ENCODE data around the gene EEIG1.
A peak's percentile ranks its signal among the peaks of the same experiment; 100 is the strongest.

- peak; percentile 82 to 84 for TF ChIP-seq POLR2A (IDR thresholded peaks at IDR 0.05)
- TF ChIP-seq CTCF (IDR thresholded peaks at IDR 0.05), result peak in 1 of 6 experiments; percentile 7
Measured at GRCh38 chr9:127980706-127981558, at the start of gene EEIG1.

Measured in Peyer's patch (tissue), 4 donors.